H1 (cell line): Measurements from ENCODE around the gene SH3BP5. TPM values are rescaled to one million over a fixed set of nuclear protein-coding genes. Genes with fewer than 3 reads are reported as not detected.

Experiments used
- CTCF ChIA-PET: fragments of 300-600 bp; sonication (Branson Sonifier 250); formaldehyde crosslinking; loops from one replicate; lab custom pipeline; 2021; ENCODE audit not compliant: partially characterized antibody; lab: Charles Lee
- POLR2A ChIA-PET: fragments of 300-600 bp; sonication (Branson Sonifier 250); formaldehyde crosslinking; loops from one replicate; lab custom pipeline; 2021; ENCODE audit warnings: inconsistent platforms; ENCODE audit not compliant: partially characterized antibody; lab: Charles Lee
- DNase-seq, 2 experiments: peaks; one replicate each; pipeline versions ENCODE4 v3.0.0 to v3.0.0-alpha.2; 2010 to 2022; ENCODE audit warnings: low spot score in 2 of 2, low read depth in 1 of 2, mixed read lengths in 1 of 2
- FAIRE-seq: peaks from 2 replicates; lab custom pipeline; 2011; peaks lifted over from hg19 to GRCh38; lab: Jason Lieb, UNC
- H2AFZ ChIP-seq: 2 replicates; pipeline ENCODE4 v1.8.1; 2012; ENCODE audit warnings: low read length, inconsistent platforms
- H2AK5ac ChIP-seq: 2 replicates; pipeline ENCODE4 v1.6.1; 2013; ENCODE audit warnings: low read depth, low read length
- H2BK120ac ChIP-seq: replicated peaks from 2 replicates; pipeline ENCODE3; 2013; ENCODE audit warnings: low read depth, low read length, inconsistent platforms
- H2BK12ac ChIP-seq: 2 replicates; pipeline ENCODE4 v1.6.1; 2013; ENCODE audit warnings: low read depth, low read length
- H2BK15ac ChIP-seq: 2 replicates; pipeline ENCODE4 v1.6.1; 2013; ENCODE audit warnings: low read length
- H2BK20ac ChIP-seq: 2 replicates; pipeline ENCODE4 v1.6.1; 2013; ENCODE audit warnings: low read length
- H2BK5ac ChIP-seq: 2 replicates; pipeline ENCODE4 v1.6.1; 2013; ENCODE audit warnings: low read depth, low read length
- H3K14ac ChIP-seq: 2 replicates; pipeline ENCODE4 v1.6.1; 2013; ENCODE audit warnings: inconsistent platforms; ENCODE audit not compliant: insufficient read length
- H3K18ac ChIP-seq: 2 replicates; pipeline ENCODE4 v1.6.1; 2013; ENCODE audit warnings: low read length; ENCODE audit errors: extremely low read depth
- H3K23ac ChIP-seq: 2 replicates; pipeline ENCODE4 v1.6.1; 2013; ENCODE audit warnings: inconsistent platforms; ENCODE audit not compliant: insufficient read length
- H3K23me2 ChIP-seq: 2 replicates; pipeline ENCODE4 v1.6.1; 2013; ENCODE audit warnings: low read depth, low read length
- H3K27ac ChIP-seq: 2 replicates; pipeline ENCODE4 v1.6.1; 2011; ENCODE audit warnings: low read depth, low read length, inconsistent platforms
- H3K27me3 ChIP-seq, 4 experiments: replicated peaks in 1 of 4; 1 replicate in 1 of 4; 2 replicates in 3 of 4; pipeline versions ENCODE4 v1.6.1 to v1.8.1; 2011 to 2013; ENCODE audit warnings: low read length in 3 of 4, mild to moderate bottlenecking in 3 of 4, inconsistent platforms in 2 of 4, mixed read lengths in 2 of 4, moderate library complexity in 1 of 4; ENCODE audit not compliant: control insufficient read depth in 3 of 4, insufficient read depth in 3 of 4; ENCODE audit errors: extremely low read depth in 1 of 4
- H3K36me3 ChIP-seq, 4 experiments: 2 replicates each; pipeline versions ENCODE4 v1.6.1 to v1.8.1; 2011 to 2013; ENCODE audit warnings: mild to moderate bottlenecking in 4 of 4, low read length in 3 of 4, moderate library complexity in 2 of 4, control low read depth in 1 of 4, inconsistent platforms in 1 of 4; ENCODE audit not compliant: insufficient read depth in 4 of 4, control insufficient read depth in 2 of 4
- H3K4ac ChIP-seq: replicated peaks from 2 replicates; pipeline ENCODE3; 2013; ENCODE audit warnings: low read length, low read depth, mixed read lengths, inconsistent platforms; ENCODE audit not compliant: insufficient read length
- H3K4me1 ChIP-seq, 4 experiments: replicated peaks in 1 of 4; 1 replicate in 1 of 4; 2 replicates in 3 of 4; pipeline versions ENCODE4 v1.6.1 to v1.8.1; 2011 to 2013; ENCODE audit warnings: low read length in 3 of 4, inconsistent platforms in 2 of 4, mixed read lengths in 1 of 4; ENCODE audit not compliant: insufficient read depth in 4 of 4, control insufficient read depth in 3 of 4
- H3K4me2 ChIP-seq, 2 experiments: 2 replicates each; pipeline versions ENCODE4 v1.6.1 to v1.8.1; 2011 to 2013; ENCODE audit warnings: low read depth in 2 of 2, low read length in 2 of 2, control low read depth in 1 of 2, inconsistent platforms in 1 of 2, mild to moderate bottlenecking in 1 of 2; ENCODE audit not compliant: insufficient read depth in 1 of 2
- H3K4me3 ChIP-seq, 4 experiments: fragments of 200-600, 300-600 bp in 1 of 4; sonication (generic), shearing (Covaris generic), sonication (Bioruptor Twin) in 1 of 4; 2 replicates each; pipeline versions ENCODE4 v1.5.1 to v1.8.1; 2011 to 2016; ENCODE audit warnings: low read length in 4 of 4, low read depth in 3 of 4, control low read depth in 2 of 4, inconsistent platforms in 2 of 4, mild to moderate bottlenecking in 2 of 4, mixed read lengths in 1 of 4, moderate library complexity in 1 of 4; ENCODE audit not compliant: insufficient read depth in 2 of 4; ENCODE audit errors: extremely low read depth in 1 of 4
- H3K56ac ChIP-seq: replicated peaks from 2 replicates; pipeline ENCODE3; 2013; ENCODE audit warnings: low read depth, mild to moderate bottlenecking, mixed read lengths, low read length, inconsistent platforms; ENCODE audit not compliant: insufficient read length
- H3K79me1 ChIP-seq: 2 replicates; pipeline ENCODE4 v1.6.1; 2013; ENCODE audit warnings: low read depth, low read length, control low read depth
- H3K79me2 ChIP-seq, 2 experiments: 2 replicates each; pipeline versions ENCODE4 v1.6.1 to v1.8.1; 2012 to 2013; ENCODE audit warnings: low read length in 2 of 2, mild to moderate bottlenecking in 2 of 2, inconsistent platforms in 1 of 2; ENCODE audit not compliant: insufficient read depth in 2 of 2, control insufficient read depth in 1 of 2
- H3K9ac ChIP-seq, 4 experiments: replicated peaks in 1 of 4; 1 replicate in 1 of 4; 2 replicates in 3 of 4; pipeline versions ENCODE4 v1.6.1 to v1.8.1; 2011 to 2013; ENCODE audit warnings: low read depth in 3 of 4, low read length in 3 of 4, control low read depth in 2 of 4, mild to moderate bottlenecking in 2 of 4, moderate library complexity in 2 of 4, inconsistent platforms in 1 of 4; ENCODE audit errors: extremely low read depth in 1 of 4
- H3K9me3 ChIP-seq, 2 experiments: 2 replicates each; pipeline versions ENCODE4 v1.6.1 to v1.8.1; 2012 to 2013; ENCODE audit warnings: mild to moderate bottlenecking in 2 of 2, moderate library complexity in 2 of 2, control low read depth in 1 of 2, inconsistent platforms in 1 of 2, low read depth in 1 of 2, low read length in 1 of 2, mixed read lengths in 1 of 2; ENCODE audit not compliant: insufficient read depth in 2 of 2
- H4K20me1 ChIP-seq, 2 experiments: replicated peaks in 1 of 2; 2 replicates each; pipeline versions ENCODE3 to v1.8.1; 2011 to 2013; ENCODE audit warnings: inconsistent platforms in 2 of 2, low read length in 2 of 2, mild to moderate bottlenecking in 1 of 2; ENCODE audit not compliant: insufficient read depth in 2 of 2, control insufficient read depth in 1 of 2
- H4K5ac ChIP-seq: 2 replicates; pipeline ENCODE4 v1.6.1; 2013; ENCODE audit warnings: low read length, low read depth, mixed read lengths, inconsistent platforms; ENCODE audit not compliant: insufficient read length
- H4K8ac ChIP-seq: 2 replicates; pipeline ENCODE4 v1.8.0; 2013; ENCODE audit warnings: mild to moderate bottlenecking, moderate library complexity, low read length, inconsistent platforms; ENCODE audit not compliant: insufficient read depth; ENCODE audit errors: extremely low read depth
- H4K91ac ChIP-seq: replicated peaks from 2 replicates; pipeline ENCODE3; 2013; ENCODE audit warnings: low read length, mixed read lengths, inconsistent platforms; ENCODE audit not compliant: insufficient read length
- YY1 ChIP-seq: IDR thresholded peaks from 2 replicates; pipeline ENCODE4 v1.6.1; 2011; ENCODE audit warnings: low read depth, mild to moderate bottlenecking, low read length
- WGBS, 2 experiments: shearing (Covaris generic) in 1 of 2; methylation state at CpG; one replicate each; pipeline versions ENCODE4 v1.1.6 to v1.1.7; 2013 to 2015; ENCODE audit warnings: low lambda C conversion rate in 2 of 2, mixed read lengths in 2 of 2, inconsistent platforms in 1 of 2, low coverage in 1 of 2, missing lambda C conversion rate in 1 of 2; ENCODE audit not compliant: insufficient replicate concordance in 2 of 2, insufficient coverage in 1 of 2, insufficient read length in 1 of 2; ENCODE audit errors: extremely low coverage in 1 of 2, missing lambda C conversion rate in 1 of 2; 5-methylcytosine and 5-hydroxymethylcytosine counted together
- polyA plus RNA-seq, 7 experiments: library from polyadenylated mRNA; depleted of rRNA in 3 of 7; stranded (reverse) in 5 of 7; unstranded in 2 of 7; fragments of >200 nt in 5 of 7; fragments of 200-250 nt in 2 of 7; gene quantifications; 1 replicate in 5 of 7; 2 replicates in 1 of 7; 4 replicates in 1 of 7; pipeline versions ENCODE4 v1.2.1 to v1.2.3, GENCODE V29; 2011 to 2013; ENCODE audit warnings: missing spikeins in 2 of 7, mixed read lengths in 2 of 7
- total RNA-seq: library from RNA; stranded (reverse); fragmentation: NEBNext Ultra II Directional; extraction: Animal tissue kit (Norgen Biotek cat#: 25700); gene quantifications from 2 replicates; pipeline ENCODE4 v1.2.1, GENCODE V29; 2021

SH3BP5 gene
- total and polyA plus RNA-seq, 2 of the 8 experiments (the other 6 are each of a cell fraction or from before 2014, with no cell fraction given), result 7.1 to 9.7 TPM

DNA sequence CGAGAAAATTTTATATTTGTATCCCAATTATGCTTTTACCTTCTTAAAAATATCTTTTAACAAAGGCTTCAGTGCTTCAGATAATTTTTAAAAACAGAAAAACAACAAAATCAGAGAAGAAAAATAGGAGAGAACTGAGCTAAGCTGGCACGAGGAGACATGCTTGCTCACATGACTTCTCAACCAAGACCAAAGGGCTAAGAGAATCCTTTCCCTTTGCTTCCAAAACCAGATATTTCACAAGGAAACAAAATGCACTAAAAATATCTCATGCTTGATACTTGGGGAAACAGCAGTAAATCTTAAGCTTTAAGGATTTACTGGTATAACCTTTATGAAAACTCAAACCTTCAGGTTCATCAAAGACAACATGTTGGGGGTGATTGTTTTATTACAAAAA, 67.9 kb downstream of the SH3BP5 start:
- no peak overlapping the region for H3K18ac ChIP-seq
- no peak overlapping the region for H3K27ac ChIP-seq
- FAIRE-seq (no peak), DNase-seq (no peak)
- no peaks in the 10 kb centered on the region for H3K79me2 ChIP-seq
- H4K8ac ChIP-seq, result no peak overlapping the region
- no peak overlapping the region for H3K9ac ChIP-seq
- no peak overlapping the region for H2BK5ac ChIP-seq
- no peak overlapping the region for H4K5ac ChIP-seq
- H2AFZ ChIP-seq, result no peak overlapping the region
- 83% methylated on average over 2 of the region's 2 CpGs; no CpG with 5 or more reads in 1 of the 2 experiments for WGBS, 2 experiments
- H4K20me1 ChIP-seq, result no peaks in the 10 kb centered on the region
- H2BK20ac ChIP-seq, result no peak overlapping the region
- no peak overlapping the region for H3K4me3 ChIP-seq
- no peaks in the 10 kb centered on the region for H3K27me3 ChIP-seq
- H2BK120ac ChIP-seq, result no peak overlapping the region
- H3K23me2 ChIP-seq, result no peaks in the 10 kb centered on the region
- H3K14ac ChIP-seq, result no peak overlapping the region
- no peak for TF ChIP-seq YY1
- no peaks in the 10 kb centered on the region; a peak in 1 of 8 replicates for H3K36me3 ChIP-seq
- H3K4me1 ChIP-seq, result no peaks in the 10 kb centered on the region; a peak in 1 of 7 replicates
- no peak overlapping the region for H4K91ac ChIP-seq
- H2BK15ac ChIP-seq, result no peak overlapping the region
- H2BK12ac ChIP-seq, result no peak overlapping the region
- H3K56ac ChIP-seq, result no peak overlapping the region
- no peak overlapping the region for H2AK5ac ChIP-seq
- no peaks in the 10 kb centered on the region for H3K9me3 ChIP-seq
- POLR2A ChIA-PET, result interaction anchor here (1.5 kb wide), 1 partner anchor 70 kb away, joined by 3 read pairs; no protein-coding TSS in a partner anchor
- no peak overlapping the region for H3K4me2 ChIP-seq
- CTCF ChIA-PET, result interaction anchor here (0.9 to 15.5 kb wide), 10 partner anchors 17 to 294 kb away, joined by 3 to 227 read pairs (median 6); partner anchors contain the start of gene SH3BP5
- no peak overlapping the region for H3K4ac ChIP-seq
- H3K23ac ChIP-seq, result no peak overlapping the region
- H3K79me1 ChIP-seq, result no peaks in the 10 kb centered on the region; the same call in 1 of the 2 replicates
